ENCODE measurements around the gene OTOL1.

The OTOL1 gene

GRCh38 chr3:161531930-161532329, 35.3 kb downstream of the OTOL1 start:
- Histone ChIP-seq H3K27me3 (ENCODE audit: control insufficient read depth, insufficient read depth, low read length, poor library complexity, severe bottlenecking) (no peaks in the 10 kb centered on the region), H3K27ac (ENCODE audit: insufficient read depth, low read depth, low read length, poor library complexity, severe bottlenecking) (no peak overlapping the region), H3K4me3 (ENCODE audit: insufficient read depth, low read depth, low read length) (no peak overlapping the region), H3K9me3 (ENCODE audit: control insufficient read depth, low read length) (no peaks in the 10 kb centered on the region), H3K36me3 (ENCODE audit: control insufficient read depth, insufficient read depth, low read length) (no peaks in the 10 kb centered on the region), H3K4me1 (ENCODE audit: control insufficient read depth, insufficient read depth, low read length) (no peaks in the 10 kb centered on the region)
- 98 to 100% methylated on average over 1 of the region's 1 CpG for WGBS, 2 experiments

GRCh38 chr3:161540594-161540993, 44.0 kb downstream of the OTOL1 start:
- Histone ChIP-seq H3K9me3 (ENCODE audit: control insufficient read depth, low read length) (no peaks in the 10 kb centered on the region), H3K27me3 (ENCODE audit: control insufficient read depth, insufficient read depth, low read length, poor library complexity, severe bottlenecking) (no peaks in the 10 kb centered on the region), H3K36me3 (ENCODE audit: control insufficient read depth, insufficient read depth, low read length) (no peaks in the 10 kb centered on the region), H3K27ac (ENCODE audit: insufficient read depth, low read depth, low read length, poor library complexity, severe bottlenecking) (no peak overlapping the region), H3K4me3 (ENCODE audit: insufficient read depth, low read depth, low read length) (no peak overlapping the region), H3K4me1 (ENCODE audit: control insufficient read depth, insufficient read depth, low read length) (no peaks in the 10 kb centered on the region)
- WGBS, 2 experiments: 83 to 100% methylated on average over 1 of the region's 1 CpG

GRCh38 chr3:161545824-161546223, 49.2 kb downstream of the OTOL1 start:
- WGBS, 2 experiments: no CpG with 5 or more reads among the region's 1 CpG
- H3K27ac ChIP-seq (ENCODE audit: insufficient read depth, low read depth, low read length, poor library complexity, severe bottlenecking): no peak overlapping the region
- H3K9me3 ChIP-seq (ENCODE audit: control insufficient read depth, low read length): no peaks in the 10 kb centered on the region

GRCh38 chr3:161548301-161548700, 51.7 kb downstream of the OTOL1 start:
- Histone ChIP-seq H3K27ac (ENCODE audit: insufficient read depth, low read depth, low read length, poor library complexity, severe bottlenecking) (no peak overlapping the region), H3K27me3 (ENCODE audit: control insufficient read depth, insufficient read depth, low read length, poor library complexity, severe bottlenecking) (no peaks in the 10 kb centered on the region), H3K36me3 (ENCODE audit: control insufficient read depth, insufficient read depth, low read length) (no peaks in the 10 kb centered on the region), H3K4me3 (ENCODE audit: insufficient read depth, low read depth, low read length) (no peak overlapping the region), H3K9me3 (ENCODE audit: control insufficient read depth, low read length) (no peaks in the 10 kb centered on the region), H3K4me1 (ENCODE audit: control insufficient read depth, insufficient read depth, low read length) (peaks cover 7% of the 10 kb centered on the region)
- WGBS, 2 experiments: 90 to 91% methylated on average over 4 of the region's 4 CpGs

More at GRCh38 chr3:161545824-161546223, 49.2 kb downstream of the OTOL1 start:
- H3K27me3 ChIP-seq (ENCODE audit: control insufficient read depth, insufficient read depth, low read length, poor library complexity, severe bottlenecking): no peaks in the 10 kb centered on the region
- no peaks in the 10 kb centered on the region for H3K36me3 ChIP-seq (ENCODE audit: control insufficient read depth, insufficient read depth, low read length)
- no peaks in the 10 kb centered on the region for H3K4me1 ChIP-seq (ENCODE audit: control insufficient read depth, insufficient read depth, low read length)
- no peak overlapping the region for H3K4me3 ChIP-seq (ENCODE audit: insufficient read depth, low read depth, low read length)

DNA sequence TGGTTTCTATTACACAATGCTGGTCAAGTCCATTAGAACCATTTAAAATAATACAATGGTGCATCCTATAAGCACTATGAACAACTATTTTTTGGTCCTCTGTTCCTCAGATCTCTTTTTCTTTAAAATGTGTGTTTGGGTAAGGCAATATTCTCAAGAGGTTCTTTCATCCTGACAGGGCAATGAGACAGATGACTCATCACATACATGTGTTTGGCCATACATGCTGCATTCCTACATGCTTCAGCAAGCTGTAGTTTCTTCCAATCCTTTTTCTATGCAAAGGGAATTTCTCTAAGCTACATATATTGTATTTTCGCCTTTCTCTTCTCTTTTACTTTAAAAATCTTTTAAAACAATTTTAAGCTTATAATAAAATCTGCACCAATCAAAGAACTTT, 52.7 kb downstream of the OTOL1 start:
- Histone ChIP-seq H3K4me1 (ENCODE audit: control insufficient read depth, insufficient read depth, low read length) (peaks cover 7% of the 10 kb centered on the region), H3K27ac (ENCODE audit: insufficient read depth, low read depth, low read length, poor library complexity, severe bottlenecking) (no peak overlapping the region), H3K36me3 (ENCODE audit: control insufficient read depth, insufficient read depth, low read length) (no peaks in the 10 kb centered on the region), H3K9me3 (ENCODE audit: control insufficient read depth, low read length) (no peaks in the 10 kb centered on the region), H3K27me3 (ENCODE audit: control insufficient read depth, insufficient read depth, low read length, poor library complexity, severe bottlenecking) (no peaks in the 10 kb centered on the region), H3K4me3 (ENCODE audit: insufficient read depth, low read depth, low read length) (no peak overlapping the region)
- WGBS, 2 experiments: 92 to 100% methylated on average over 1 of the region's 1 CpG

DNA sequence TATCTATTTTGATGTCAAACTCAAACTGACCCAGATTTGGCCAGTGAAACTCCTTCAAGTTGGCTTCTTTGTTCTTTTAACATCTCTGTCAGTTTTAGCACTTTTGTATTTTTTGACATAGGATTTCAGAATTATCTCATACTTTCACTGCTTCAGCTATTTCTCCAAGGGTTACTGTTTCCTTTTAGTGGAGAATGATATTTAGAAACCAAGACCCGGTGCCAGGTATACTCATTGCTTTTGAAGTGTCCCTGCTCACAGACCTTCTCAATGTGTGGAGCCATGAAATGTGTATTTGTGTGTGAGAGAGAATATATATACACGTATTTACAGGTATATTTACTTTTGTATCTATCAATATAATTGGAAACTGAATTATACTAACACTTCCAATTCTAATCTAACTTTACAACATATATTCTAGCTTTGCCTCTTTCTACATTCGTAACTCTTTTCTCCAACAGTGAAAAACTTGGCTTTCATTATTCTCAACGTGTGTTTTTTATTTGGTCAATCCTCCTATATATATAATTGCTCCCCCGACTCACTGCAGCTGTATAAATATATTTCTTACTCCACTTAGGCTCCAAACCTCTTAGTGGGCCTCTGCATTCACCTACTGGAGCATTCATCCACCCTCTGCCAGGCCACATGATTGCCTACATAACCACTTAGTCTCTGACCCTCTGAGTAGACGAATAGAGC, 54.0 kb downstream of the OTOL1 start:
- Histone ChIP-seq H3K36me3 (ENCODE audit: control insufficient read depth, insufficient read depth, low read length) (no peaks in the 10 kb centered on the region), H3K4me1 (ENCODE audit: control insufficient read depth, insufficient read depth, low read length) (peaks cover 19% of the 10 kb centered on the region), H3K27me3 (ENCODE audit: control insufficient read depth, insufficient read depth, low read length, poor library complexity, severe bottlenecking) (no peaks in the 10 kb centered on the region), H3K9me3 (ENCODE audit: control insufficient read depth, low read length) (no peaks in the 10 kb centered on the region), H3K27ac (ENCODE audit: insufficient read depth, low read depth, low read length, poor library complexity, severe bottlenecking) (no peak overlapping the region), H3K4me3 (ENCODE audit: insufficient read depth, low read depth, low read length) (no peak overlapping the region)
- 86 to 95% methylated on average over 4 to 5 of the region's 6 CpGs for WGBS, 2 experiments

GRCh38 chr3:161551697-161552096, 55.1 kb downstream of the OTOL1 start:
- Histone ChIP-seq H3K4me1 (ENCODE audit: control insufficient read depth, insufficient read depth, low read length) (peaks cover 19% of the 10 kb centered on the region), H3K27ac (ENCODE audit: insufficient read depth, low read depth, low read length, poor library complexity, severe bottlenecking) (no peak overlapping the region), H3K4me3 (ENCODE audit: insufficient read depth, low read depth, low read length) (no peak overlapping the region), H3K36me3 (ENCODE audit: control insufficient read depth, insufficient read depth, low read length) (no peaks in the 10 kb centered on the region), H3K9me3 (ENCODE audit: control insufficient read depth, low read length) (no peaks in the 10 kb centered on the region), H3K27me3 (ENCODE audit: control insufficient read depth, insufficient read depth, low read length, poor library complexity, severe bottlenecking) (no peaks in the 10 kb centered on the region)
- 100% methylated on average over 1 of the region's 1 CpG; no CpG with 5 or more reads in 1 of the 2 experiments for WGBS, 2 experiments

DNA sequence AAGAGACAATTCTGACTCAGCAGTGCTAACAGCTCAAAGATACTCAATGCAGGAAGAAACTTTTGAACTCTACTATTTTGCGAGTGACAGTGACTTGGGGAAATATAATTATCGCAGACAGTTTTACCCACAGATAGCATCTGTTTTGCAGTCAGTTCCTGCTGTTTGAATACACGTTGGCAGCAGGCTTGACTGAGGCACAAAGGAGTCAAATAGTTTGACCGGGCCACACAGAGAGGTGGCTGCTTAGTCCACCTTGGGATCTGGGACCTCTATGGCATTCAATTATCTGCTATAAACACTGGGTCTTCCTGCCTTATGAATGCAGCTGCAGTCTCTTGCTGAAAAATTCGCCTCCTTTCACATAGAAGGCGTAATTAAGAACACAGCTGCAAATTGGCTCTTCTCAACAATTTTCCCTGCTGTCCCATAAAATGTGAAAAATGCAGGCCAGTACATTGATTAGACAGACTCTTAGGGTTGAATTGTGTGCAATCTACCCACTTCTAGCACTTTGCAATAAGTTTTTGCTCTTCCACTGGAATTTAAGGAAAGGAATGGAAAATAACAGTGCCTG, 56.5 kb downstream of the OTOL1 start:
- Histone ChIP-seq H3K27me3 (ENCODE audit: control insufficient read depth, insufficient read depth, low read length, poor library complexity, severe bottlenecking) (no peaks in the 10 kb centered on the region), H3K9me3 (ENCODE audit: control insufficient read depth, low read length) (no peaks in the 10 kb centered on the region), H3K4me1 (ENCODE audit: control insufficient read depth, insufficient read depth, low read length) (peaks cover 19% of the 10 kb centered on the region), H3K36me3 (ENCODE audit: control insufficient read depth, insufficient read depth, low read length) (no peaks in the 10 kb centered on the region), H3K27ac (ENCODE audit: insufficient read depth, low read depth, low read length, poor library complexity, severe bottlenecking) (no peak overlapping the region), H3K4me3 (ENCODE audit: insufficient read depth, low read depth, low read length) (no peak overlapping the region)
- WGBS, 2 experiments: 81% methylated on average over 6 of the region's 6 CpGs

Measured in ectodermal cell (in vitro differentiated cells).